DMS114 treated with DMSO at 0.1 percent for 48 hours (cell line): Measurements from ENCODE around the gene DDX1.

Experiments
- DNase-seq: peaks from one replicate; lab custom pipeline; 2025; ENCODE audit not compliant: unreplicated experiment; lab: John Stamatoyannopoulos, UW

DDX1 gene

GRCh38 chr2:15561574-15562344 lies 29.9 kb upstream of the DDX1 start:
- peak; percentile 28 for DNase-seq

DNA sequence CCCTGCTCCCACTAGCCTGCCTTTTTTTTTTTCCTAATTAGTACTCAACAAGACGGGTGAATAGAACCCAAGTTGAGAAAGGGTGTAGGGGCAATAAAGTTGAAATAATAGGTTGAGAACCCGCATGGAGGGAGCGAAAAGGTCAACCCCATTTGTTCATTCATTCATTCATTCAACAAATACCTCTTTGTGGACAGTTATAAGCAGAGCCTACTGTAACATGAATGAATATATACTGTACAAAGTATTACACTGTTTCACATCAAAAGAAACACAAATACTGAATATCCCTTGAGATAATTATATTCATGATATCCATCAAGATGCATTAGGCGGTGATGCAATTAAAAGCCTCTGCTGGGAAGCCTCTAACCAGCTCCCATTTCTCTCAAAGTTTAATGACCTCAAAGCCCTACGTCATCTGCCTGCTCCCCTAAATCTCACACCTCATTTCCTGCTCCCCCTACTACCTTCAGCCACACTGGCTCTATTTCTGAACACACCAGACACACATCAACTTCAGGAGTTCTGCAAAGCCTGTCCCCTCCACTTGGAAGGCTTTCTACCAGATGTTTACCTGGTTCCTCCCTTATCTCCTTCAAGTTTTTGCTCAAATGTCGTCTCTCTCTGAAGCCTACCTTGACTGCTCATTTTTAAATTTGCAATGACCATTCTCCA lies 29.2 kb upstream of the DDX1 start:
- DNase-seq, result no peak

DNA sequence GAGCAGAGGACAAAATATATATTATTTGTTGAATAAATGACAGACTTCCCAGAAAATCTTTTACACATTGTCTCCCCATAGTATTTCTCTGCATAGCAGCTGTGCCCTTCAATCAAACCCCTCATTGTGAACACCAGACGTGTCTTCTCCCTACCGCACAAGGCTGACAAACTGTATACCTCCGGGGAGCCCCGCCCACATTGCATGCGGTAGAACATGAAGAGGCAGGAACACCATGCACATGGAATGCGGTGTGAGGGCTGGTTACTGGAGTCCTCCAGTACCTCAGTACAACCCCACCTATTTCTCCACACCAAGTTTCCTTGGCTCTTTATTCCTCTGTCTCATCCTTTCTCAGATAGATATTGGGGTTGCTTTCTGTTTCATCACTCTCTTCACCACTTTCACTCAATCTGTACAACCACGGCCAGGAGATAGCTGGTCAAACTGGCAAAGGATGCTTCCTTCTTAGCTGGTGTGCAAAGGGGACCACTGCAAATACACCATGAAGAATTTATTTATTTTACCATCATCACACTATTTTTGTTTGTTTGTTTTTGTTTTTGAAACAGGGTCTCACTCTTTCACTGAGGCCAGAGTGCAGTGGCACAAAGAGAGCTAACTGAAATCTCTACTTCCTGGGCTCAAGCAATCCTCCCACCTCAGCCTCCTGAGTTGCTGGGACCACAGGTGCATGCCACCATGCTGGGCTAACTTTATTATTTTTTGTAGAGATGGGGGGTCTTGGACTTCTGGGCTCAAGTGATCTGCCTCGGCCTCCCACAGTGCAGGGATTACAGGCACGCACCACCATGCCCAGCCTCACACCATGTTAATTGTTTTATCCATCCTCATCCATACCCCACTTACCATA lies 28.2 kb upstream of the DDX1 start:
- DNase-seq, result no peak

DNA sequence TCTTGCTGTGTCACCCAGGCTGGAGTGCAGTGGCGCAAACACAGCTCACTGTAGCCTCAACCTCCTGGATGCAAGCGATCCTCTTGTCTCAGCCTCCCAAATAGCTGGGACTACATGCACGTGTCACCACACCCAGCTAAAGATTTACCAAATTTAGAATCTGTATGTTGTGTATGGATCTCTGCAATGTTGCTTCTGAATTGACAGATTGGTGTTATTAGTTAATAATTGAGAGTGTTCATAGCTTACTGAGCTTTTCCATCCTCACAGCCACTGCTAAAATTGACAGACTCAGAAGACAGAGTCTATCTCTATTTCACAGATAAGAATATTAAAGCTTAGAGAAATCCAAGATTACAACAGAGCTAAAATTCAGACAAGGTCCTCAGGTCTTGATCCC lies 26.3 kb upstream of the DDX1 start:
- no peak for DNase-seq

GRCh38 chr2:15565994-15566671 lies 25.5 kb upstream of the DDX1 start:
- no peak for DNase-seq

DNA sequence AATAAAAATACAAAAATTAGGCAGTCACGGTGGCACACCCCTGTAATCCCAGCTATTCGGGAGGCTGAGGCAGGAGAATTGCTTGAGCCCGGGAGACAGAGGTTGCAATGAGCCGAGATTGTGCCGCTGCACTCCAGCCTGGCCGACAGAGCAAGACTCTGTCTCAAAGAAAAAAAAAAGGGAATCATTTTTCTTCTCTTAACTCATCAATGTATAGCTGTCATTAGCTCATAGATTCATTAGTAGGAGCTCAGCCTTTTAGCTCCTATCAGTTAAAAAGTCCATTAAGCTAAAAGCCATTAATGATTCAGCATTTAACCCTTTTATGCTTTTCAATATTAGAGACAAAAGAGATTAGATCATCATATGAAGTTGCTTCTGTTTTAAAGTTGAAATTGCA lies 24.8 kb upstream of the DDX1 start:
- no peak for DNase-seq

- DNase-seq, result no peak
These were observed 22.8 kb upstream of the DDX1 start for GRCh38 chr2:15568874-15569273.

- DNase-seq, result no peak
These were observed 21.6 kb upstream of the DDX1 start for GRCh38 chr2:15570104-15570503.

DNA sequence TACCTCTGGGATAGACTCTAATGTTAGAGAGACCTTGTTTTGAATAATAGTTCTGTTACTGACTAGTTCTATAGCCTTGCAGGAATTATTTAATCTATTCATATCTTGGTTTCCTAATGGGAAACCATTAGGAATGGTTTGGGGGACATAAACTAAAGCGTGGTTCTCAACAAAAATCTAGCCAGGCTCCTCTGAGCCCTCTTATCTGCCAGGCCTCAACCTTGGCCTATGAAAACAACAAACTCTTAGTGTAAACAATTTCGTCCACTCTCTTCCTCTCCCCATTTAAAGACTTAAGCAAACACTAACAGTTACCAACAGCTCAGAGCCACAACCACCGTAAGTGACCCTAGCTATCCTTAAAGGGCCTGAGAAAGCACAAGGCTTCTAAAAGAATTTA lies 19.9 kb upstream of the DDX1 start:
- DNase-seq, result no peak

DNA sequence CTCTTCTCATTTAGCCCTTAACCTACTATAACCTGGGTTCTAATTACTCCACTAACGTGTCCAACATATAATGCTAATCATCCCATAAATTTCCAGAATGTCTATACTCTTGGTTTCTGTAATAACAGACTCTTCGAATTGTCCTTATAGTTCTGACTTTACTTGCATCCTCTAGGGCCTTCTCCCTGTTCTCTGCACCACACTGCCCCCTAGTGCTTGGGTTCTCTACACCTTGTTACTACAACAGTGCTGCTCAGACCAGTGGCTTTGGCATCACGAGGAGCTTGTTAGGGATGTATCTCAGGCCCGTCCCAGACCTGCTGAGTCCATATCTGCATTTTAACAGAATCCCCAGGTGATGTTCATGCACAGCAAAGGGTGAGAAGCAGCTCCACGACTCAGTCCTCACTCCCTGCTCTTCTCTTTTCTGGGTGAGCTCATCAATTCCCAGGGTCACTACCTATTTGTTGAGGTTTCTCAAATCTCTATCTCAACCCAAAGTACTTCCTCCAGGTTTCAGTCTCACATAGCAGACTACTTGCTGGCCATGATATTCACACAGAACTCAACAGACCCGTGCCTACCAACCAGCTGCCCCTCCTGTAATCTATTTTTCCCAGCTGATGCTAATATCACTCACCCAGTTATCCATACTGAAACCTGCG lies 14.5 kb upstream of the DDX1 start:
- DNase-seq, result peak; percentile 73

DNA sequence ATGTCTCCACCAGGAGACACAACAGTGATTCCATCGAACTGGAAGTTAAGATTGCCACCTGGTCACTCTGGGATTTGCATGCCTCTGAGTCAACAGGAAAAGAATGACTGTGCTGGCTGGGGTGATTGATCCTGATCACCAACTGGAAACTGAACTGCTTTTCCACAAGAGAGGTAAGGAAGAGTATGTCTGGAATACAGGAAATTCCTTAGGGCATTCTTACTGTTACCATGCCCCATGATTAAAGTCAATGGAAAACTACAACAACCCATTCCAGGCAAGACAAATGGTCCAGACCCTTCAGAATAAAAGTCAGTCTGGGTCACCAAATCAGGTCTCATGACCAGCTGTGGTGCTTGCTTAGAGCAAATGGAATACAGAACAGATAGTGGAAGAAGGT lies 12.0 kb upstream of the DDX1 start:
- no peak for DNase-seq

- DNase-seq, result no peak
These were observed 11.2 kb upstream of the DDX1 start for GRCh38 chr2:15580451-15580850.

GRCh38 chr2:15582710-15583357 lies 8.8 kb upstream of the DDX1 start:
- no peak for DNase-seq

DNA sequence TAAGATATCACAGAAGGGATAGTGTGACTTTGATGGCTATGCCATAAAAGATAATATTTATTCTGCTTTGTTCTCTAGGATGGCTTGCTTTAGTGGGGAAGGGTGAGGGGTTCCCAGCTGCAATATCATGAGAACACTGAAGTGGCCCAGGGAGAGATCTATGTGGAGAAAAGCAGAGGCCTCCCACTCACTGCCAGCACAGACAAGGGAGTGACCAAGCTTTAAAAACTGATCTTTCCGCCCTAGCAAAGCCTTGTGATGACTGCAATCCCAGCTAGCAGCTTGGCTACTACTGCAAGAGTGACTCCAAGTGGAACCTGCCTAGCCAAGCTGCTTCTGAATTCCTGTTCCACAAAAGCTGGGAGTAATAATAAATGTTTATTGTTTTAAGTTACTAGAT lies 7.8 kb upstream of the DDX1 start:
- DNase-seq, result no peak

DNA sequence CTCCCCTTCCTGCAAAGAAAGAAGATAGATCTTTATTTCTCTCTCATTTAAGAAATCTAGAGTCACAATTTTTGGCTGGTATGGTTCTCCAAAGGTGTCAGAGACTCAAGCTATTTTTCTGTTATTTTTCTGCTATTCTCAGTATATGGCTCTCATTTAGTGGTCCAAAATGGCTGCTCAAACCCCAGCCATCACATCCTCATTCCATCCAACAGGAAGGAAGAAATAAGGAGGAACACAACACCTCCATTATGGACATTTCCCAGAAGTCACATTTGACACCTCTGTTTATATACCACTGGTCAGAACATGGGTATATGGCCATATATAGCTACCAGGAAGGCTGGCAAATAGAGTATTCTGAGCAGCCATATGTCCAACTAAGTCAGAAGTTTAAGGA lies 7.4 kb upstream of the DDX1 start:
- no peak for DNase-seq

GRCh38 chr2:15584767-15585469 lies 6.8 kb upstream of the DDX1 start:
- no peak for DNase-seq

GRCh38 chr2:15588329-15588919 lies 3.2 kb upstream of the DDX1 start:
- peak; percentile 37 for DNase-seq

- DNase-seq, result no peak
These were observed 336 bp upstream of the DDX1 start for GRCh38 chr2:15591373-15591691.

DNA sequence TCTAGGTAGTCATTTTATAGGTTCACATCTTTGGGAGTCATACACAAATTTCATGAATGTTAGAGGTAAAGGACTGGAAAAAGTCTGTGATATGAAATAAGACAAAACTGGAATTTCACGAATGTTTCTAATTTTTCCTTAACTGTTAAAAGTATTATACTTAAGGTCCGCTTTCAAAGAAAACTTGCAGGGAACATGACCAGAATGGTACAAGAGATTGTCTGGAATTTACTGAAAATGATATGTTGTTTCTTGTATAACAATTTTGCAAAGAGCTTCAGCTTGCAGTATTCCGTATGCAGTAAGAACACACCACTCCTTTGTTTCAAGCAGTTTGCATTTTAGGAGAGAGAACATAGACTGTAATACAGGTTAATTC lies 1.6 kb downstream of the DDX1 start:
- DNase-seq, result no peak
